Head of caudate nucleus (tissue), 42 donors: ENCODE data around the gene KCNN4.

Source experiments
- DNase-seq, 42 donors: peaks; one replicate each; pipeline versions ENCODE4 v3.0.0 to v3.0.0-alpha.2; 2020 to 2021; ENCODE audit warnings: mixed read lengths in 7 of 42
- intact Hi-C: fragments of 100-400 bp; cut with DNase I; formaldehyde crosslinking; loops from one replicate; pipeline ENCODE4 v1.15.0; 2022

KCNN4 gene

DNA sequence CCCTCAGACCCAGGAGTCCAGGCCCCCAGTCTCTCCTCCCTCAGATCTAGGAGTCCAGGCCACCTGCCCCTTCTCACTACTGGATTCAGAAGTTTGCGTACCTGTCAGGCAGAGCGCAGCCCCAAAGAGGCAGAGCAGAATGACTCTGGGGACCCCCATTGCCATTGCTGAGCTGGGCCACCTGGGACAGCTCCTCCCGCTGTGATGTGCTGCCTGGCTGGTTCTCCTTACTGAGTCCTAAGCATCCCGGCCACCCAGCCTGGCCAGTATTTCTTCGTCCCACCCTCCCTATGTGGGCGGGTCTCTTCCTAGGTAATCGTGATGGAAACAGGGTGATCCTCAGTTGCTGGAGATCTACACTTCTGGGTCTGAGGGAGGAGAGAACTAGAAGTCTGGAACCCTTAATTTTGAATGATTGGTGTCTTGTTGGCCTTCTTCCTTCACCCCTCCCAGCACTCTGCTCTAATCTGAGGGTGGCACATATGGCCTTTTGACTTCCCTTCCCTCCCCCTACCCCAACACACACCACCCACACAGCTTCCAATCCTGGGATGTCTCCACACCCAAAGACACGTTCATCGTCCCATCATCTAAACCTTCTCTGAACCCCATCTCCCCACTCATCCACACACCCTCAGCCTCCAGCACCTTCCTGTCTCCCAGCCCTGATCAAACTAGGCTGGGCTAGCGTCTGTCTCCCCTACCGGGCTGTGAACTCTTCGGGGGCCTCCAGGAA lies 21.6 kb upstream of the KCNN4 start, which contains the start of gene LYPD5:
TSS of gene LYPD5 (minus strand) at position 232 of the 736 bp plus-strand sequence. CDS start at position 165, 67 bp downstream.
- intact Hi-C loops: no loop called here
- DNase-seq: no peak

DNA sequence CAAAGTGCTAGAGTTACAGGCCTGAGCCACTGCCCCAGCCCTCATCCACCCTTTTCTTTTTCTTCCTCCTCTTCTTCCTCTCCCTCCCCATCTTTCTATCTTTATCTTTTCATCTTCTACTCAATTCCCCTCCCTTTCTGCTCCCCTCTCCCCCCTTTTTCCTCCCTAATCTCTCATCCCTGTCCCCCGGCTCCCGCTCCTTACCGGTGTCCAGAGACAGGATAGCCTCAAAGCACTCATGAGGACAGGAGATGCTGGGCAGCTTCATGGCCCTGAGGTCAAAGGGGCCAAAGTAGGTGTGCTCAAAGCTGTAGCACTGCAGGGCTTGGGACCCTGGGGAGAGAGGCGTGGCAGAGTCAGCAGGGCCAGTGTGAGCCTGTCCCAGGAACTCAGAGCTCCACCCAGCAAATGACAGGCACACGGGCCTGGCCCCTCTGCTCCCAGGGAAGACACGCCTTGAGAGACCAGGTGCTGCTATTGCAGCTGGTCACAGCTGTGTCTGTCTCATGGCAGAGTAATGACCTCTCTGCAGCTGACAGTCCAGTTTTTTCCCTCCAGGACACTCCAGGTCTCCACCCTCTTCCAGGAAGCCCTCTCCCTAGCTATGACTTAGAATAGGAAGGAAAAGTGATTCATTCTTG lies 18.8 kb upstream of the KCNN4 start:
- intact Hi-C loops: no loop called here

DNA sequence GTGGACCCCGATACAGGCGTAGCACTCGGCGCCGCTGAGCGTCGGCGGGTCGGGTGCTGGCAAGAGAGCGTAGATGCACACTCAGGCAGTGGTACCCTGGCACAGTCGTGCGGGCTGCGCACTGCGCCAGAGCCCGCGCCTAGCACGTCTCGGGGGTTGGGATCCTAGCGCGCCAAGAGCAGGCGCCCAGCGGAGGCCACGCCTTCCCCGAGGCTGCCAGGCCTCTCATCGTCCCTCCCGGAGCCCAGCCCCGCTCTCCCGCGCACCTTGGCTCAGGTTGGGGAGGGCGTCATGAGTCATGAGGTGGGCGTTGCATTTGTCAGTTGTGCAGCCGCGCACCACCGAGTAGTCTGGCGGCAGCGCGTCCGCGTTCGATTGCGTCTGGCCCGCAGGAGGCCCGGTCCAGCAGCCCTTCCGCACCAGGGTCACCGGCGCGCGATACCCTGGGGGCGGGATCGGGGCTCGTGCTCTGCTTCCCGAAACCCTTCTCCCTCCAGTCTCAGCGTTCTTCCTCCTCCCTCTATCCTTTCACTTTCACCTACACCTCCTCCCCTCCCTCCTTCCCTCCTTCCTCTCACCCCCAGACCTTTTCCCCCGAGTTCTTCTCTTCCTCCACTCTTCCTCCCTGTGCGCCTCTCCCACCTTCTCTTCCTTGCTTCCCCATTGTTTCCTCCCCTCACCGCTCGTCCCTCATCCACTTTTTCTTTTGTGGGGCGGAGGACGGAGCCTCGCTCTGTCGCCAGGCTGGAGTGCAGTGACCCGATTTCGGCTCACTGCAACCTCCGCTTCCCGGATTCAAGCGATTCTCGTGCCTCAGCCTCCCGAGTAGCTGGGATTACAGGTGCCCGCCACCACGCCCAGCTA lies 18.0 kb upstream of the KCNN4 start:
- peak; percentile 61 to 94 (median 82) for DNase-seq
- intact Hi-C loops: no loop called here

More for the DNA sequence above, 18.8 kb upstream of the KCNN4 start:
- DNase-seq: no peak

DNA sequence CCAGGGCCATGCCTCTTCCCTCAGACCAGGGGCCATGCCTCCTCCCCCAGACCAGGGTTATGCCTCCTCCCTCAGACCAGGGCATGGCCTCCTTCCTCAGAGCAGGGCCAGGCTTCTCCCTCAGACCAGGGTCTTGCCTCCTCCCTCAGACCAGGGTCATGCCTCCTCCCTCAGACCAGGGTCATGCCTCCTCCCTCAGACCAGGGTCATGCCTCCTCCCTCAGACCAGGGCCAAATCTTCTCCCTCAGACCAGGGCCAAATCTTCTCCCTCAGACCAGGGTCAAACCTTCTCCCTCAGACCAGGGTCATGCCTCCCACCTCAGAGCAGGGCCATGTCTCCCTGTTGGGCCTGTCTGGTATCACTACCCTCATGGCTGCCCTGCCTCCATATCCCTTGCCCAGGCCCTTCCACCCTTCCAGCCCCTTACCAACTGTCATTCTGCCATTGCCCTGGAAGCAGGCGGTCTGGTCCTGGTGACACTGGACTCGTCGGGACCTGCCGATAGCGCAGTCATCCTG lies 17.3 kb upstream of the KCNN4 start:
- DNase-seq: no peak
- intact Hi-C loops: no loop called here

DNA sequence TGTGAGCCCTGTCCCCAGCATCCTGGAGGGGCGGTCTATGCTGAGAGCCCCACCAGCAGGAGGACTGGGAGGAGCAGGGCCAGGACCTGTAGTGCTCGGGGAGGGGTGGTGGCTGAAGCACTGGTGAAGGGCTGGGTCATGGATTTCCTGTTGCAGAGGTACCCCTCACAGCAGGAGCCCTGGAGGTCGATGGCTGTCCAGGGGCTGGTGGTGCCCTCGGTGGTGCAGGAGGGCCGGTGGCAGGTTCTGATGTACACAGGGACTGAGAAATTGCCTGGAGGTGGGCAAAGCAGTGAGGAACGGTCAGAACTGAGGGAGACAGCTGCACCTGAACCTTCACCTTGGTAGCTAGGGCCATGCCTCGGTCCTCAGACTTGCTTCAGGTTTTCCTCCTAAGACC lies 16.8 kb upstream of the KCNN4 start:
- intact Hi-C loops: no loop called here
- DNase-seq: no peak

DNA sequence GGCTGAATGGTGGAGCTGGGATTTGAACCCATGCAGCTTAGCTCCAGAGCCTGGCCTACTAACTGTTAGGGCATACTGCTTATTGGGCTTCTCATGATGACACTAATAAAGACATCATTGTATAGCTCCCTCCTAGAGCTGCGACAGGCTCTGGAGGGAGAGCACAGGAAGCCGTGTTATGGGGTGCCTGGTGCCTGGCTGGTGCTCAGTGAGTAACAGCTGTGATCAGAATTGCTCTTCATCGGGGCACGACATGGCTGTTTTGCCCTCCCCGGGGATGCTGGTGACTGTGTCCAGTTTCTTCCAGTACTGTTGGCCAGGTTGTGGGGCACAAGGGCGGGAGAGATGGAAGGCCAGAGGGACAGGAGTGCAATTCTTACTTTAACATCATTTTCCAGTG lies 16.3 kb upstream of the KCNN4 start:
- intact Hi-C loops: no loop called here
- peak in 4 of 42 donors; percentile 19 to 70 (median 39) for DNase-seq

DNA sequence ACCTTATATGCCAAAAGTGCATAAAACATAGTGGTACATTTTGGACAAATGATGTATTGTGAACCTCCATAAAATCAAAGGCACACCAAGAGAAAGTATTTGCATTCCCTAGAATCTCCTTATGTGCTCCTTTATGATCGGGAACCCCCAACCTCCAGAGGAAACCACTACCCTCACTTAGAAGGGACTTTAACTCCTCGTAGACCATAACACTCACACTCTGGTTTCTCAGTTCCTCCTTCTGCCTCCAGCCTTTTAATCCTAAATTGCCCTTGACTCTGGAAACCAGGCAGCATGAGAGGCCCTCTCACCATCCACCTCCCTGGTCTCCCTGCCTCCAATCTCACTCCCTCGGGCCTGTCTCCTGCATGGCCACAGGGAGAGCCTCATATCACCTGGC lies 9.8 kb upstream of the KCNN4 start:
- intact Hi-C loops: no loop called here
- DNase-seq: no peak

DNA sequence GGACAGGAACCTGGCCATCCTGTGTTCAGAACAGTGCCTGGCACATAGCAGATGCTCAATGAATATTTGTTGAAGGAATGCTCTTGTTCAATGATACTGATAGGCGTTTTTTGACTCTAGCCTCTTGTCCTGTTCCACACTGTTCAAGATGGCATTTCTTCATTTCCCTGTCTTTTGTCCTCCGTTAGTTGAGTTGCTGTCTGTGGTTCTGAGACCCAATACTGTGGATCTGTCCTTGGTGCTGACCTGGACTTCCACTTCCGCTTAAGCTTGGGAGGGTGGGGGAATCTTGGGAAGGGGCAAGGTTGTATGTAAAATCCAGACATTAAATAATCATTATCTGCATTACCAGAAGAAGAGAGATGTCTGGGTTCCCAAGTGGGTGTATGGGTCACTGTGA lies 8.3 kb upstream of the KCNN4 start:
- intact Hi-C loops: loop anchor here (5.0 kb wide), 1 partner anchor 42 kb away; no protein-coding TSS in a partner anchor
- DNase-seq: no peak

DNA sequence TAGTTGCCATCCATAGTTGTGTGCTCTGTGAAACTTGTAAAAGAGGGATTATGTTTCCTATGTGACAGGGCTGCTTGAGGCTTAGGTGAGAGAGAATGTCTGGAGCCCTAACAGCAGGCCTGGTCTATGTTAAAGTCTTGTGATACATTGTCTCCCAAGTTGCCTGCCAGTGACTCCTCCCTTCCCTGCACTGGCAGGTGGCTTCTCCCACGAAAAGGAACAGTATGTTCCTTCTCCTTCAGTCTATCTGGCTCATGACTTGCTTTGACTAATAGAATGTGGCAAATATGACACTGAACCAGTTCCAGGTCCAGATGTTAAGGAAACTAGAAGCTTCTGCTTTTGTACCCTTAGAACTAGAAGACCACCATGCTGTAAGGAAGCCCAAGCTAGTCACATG lies 5.9 kb upstream of the KCNN4 start:
- no peak for DNase-seq
- intact Hi-C loops: loop anchor here (5.0 kb wide), 1 partner anchor 39 kb away; no protein-coding TSS in a partner anchor

DNA sequence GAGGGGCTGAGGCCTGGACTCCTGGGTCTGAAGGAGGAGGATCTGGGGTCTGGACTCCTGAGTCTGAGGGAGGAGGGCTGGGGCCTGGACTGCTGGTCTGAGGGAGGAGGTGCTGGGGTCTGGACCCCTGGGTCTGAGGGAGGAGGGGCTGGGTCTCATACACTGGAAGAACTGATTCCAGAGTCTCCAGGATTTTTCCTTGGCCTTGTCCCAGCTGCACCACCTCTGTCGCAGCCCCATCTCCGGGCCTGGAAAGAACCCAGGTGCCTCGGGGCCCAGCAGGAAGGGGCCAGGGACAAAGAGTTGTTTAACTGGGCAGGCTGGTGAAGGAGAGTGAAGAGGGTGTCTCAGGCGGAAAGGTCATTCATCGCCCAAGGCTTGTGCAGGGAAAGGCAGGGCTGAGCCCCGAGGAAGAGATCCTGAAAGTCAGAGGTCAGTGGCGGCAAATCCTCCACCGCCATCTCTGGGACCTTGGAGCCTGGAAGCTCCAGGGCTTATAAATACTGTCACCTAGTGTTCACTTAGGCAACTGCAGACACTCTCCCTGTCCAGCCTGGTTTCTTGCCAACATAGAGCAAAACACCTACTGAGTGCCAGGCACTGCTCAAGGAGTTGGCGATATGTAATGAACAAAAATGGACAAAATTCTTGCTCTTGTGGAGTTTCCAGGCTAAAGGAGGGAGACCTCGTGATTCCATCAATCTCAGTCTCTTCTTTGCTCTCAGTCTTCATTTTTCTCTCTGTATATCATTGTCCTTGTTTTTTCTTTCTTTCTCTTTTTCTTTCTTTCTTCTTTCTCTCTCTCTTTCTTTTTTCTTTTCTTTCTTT lies 4.4 kb upstream of the KCNN4 start:
- DNase-seq: peak in 36 of 42 donors; percentile 20 to 76 (median 52)
- intact Hi-C loops: loop anchor here (5.0 kb wide), 1 partner anchor 38 kb away; no protein-coding TSS in a partner anchor

DNA sequence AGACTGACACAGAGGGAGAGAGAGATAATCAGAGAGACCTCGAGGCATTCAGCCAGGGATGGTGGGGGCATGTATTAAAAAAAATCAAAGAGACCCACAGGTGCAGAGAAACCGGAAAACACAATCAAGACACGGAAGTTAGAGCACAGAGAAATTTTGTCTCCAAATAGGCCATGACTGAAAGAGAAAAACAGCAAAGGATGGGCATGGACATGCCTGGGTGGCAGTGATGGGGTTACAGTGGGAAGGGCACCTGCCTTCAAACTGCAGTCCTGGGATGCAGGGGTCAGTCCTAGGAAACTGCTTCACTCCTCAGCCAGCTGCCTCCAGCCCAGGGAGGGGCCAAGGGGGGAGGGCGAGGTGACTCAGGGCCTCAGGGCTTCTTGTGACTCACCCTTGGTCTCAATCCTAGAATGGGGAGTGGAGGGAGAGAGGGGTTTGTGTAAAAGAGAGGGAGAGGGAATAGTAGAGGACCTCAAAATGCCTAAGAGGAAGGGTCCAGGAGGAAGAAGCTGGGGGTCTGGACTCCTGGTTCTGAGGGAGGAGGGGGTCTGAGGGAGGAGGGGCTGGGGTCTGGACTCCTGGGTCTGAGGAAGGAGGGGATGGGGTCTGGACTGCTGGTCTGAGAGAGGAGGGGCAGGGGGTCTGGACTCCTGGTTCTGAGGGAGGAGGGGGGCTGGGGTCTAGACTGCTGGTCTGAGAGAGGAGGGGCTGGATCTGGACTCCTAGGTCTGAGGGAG lies 3.6 kb upstream of the KCNN4 start:
- DNase-seq: no peak
- intact Hi-C loops: no loop called here

DNA sequence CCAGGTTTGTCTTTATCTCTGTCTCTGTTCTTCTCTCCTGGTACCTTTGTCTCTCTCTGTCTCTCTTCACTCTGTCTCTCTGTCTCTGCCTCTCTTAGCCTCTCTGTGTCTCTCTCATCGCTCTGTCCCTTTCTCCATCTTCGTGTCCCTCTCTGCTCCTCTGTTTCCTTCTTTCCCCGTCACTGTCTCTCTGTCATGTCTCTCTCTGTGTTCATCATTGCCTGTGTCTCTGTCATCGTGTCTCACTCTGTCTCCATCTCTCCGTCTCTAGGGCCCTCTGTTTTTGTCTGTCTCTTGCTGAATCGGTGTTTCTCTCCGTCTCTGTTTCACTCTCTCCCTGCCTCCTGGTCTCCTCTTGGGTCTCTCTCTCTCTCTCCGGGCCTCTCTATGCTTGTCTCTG lies 2.9 kb upstream of the KCNN4 start:
- no peak for DNase-seq
- intact Hi-C loops: no loop called here

DNA sequence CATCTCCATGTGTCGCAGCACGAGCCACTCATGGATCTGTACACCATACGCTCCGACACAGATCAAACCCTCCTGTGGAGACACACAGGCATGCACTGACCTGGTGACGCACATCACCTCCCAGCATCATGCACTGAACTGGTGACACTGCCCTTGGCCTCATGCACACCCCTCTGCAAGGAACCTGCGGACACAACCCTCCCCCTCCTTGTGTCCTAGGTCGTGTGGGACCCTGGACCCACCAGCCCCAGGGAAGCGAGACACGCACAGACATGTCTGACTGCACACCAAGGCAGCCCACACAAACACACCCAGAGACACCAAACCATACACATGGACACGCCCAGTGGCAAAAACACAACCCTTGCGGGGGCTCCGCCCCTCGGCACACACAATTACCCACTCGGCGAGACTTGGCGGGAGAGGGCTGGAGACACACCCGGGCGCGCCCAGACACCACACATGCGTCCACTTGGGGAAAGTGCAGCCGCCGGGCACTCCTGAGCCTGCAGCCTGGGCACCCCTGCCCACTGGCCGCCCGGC lies 2.0 kb upstream of the KCNN4 start:
- no peak for DNase-seq
- intact Hi-C loops: no loop called here

DNA sequence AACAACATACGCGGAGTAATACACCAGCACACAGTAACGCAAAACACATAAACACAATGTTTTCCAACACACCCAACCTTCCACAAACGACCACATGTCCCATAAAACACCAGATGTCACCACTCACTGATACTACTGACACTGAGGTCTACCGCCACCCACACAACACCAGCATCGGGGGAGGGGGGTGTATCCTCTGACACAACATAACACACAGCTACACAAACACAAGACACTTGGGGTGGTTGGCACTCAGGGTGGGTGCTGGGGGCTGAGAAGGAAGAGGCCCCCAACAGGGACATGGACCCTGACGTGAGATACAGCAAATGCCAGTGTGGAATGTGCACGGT lies 1.5 kb upstream of the KCNN4 start:
- DNase-seq: no peak
- intact Hi-C loops: no loop called here

DNA sequence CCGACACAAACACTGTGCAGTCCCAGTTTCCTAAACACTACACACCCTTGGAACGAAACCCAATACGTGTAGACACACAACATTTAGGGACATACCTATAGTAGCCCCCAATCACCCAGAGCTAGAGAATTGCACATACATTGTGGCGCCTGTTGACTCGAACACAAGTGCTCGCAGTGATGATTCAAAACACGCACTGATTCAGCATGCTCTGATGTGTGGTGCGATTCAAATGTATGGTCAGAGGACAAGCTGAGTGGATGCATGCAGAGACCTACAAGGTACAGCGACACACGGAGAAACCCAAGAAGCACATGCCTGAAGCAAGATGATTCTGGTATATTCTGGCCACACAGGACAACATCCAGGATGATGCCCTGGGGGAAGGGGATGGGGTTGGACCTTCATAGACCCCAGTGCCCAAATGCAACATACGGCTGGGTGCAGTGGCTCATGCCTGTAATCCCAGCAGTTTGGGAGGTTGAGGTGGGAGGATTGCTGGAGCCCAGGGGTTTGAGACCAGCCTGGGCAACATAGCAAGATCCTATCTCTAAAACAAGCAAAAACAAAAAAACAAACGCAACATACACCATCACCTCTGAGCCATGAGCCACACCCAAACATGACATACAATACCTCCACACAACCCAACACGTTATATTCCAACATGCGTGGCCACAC lies 997 bp upstream of the KCNN4 start:
- intact Hi-C loops: no loop called here
- DNase-seq: no peak

DNA sequence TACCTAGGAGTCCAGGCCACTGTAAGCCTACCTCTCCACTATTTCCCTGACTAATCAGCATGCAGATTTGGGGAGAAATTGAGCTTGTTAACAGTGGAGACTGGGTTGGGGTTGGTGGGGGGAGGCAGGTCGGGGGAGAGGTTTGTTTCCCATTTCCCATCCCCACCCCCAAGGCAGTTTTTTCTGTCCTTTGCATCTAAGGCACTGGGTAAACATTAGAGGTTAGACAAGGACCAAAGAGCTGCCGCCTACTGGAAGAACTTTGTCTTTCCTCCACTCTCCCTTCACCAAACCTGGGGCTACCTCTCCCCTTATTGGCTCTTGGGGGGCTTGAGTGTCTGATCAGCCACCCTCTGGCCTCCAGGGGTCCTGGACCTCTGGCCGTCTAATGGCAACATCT lies 953 bp downstream of the KCNN4 start:
- DNase-seq: no peak
- intact Hi-C loops: no loop called here

DNA sequence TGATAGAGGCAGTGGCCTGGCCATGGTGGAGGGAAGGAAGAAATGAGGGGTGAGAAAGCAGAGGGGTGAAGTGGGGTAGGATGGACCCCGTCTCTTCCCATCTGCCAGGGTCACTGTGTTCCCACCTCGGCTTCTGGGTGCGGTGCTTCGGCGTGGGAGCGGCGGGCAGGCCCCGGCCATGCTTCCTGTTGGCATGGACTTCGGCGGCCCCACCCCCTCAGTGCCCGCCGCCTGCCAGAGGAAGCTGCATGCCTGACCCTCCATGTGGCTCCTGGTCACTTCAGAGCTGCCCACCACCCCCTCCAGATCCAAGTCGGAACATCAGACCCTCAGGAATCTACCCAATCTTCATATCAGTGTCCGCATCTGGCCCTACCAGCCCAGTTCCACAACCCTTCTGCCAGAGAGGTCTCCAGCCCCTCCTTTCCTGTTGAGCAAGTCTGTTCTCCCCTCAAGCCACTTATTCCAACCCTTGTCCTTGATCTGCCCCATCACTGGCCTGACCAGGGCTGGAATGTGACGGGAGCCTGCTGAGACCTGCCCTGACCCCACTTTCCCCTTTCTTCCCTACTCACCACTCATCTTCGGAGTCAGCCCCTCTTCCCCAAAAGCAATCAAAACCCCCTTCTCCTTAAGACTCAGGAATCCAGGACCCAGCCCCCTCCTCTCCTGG lies 1.5 kb downstream of the KCNN4 start:
- peak in 3 of 42 donors; percentile 27 to 46 (median 31) for DNase-seq
- intact Hi-C loops: no loop called here
